ENCODE measurements around the gene IGFN1. TPM values are rescaled to one million over a fixed set of nuclear protein-coding genes. Genes with fewer than 3 reads are reported as not detected.

The IGFN1 gene
- 2.8 TPM for total RNA-seq

DNA sequence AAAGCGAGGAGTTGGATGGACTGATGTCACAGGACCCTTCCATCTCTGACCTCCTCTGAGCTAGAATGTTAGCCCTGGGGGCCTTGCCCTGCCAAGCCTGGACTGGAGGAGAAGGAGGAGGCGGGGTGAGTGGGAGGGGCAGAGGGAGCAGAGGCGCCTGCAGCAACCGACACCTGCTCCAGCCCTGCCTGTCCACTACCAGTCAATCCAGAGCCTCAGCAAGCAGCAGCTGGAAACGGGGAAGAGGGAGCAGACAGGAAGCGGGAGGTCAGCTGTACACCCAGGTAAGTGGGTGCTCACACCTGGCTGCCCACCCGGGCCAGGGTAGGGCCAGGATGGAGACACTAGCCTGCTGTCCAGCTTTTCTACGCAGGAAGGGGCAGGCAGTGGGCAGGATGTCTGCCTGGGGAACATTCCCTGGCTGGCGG, at the start of gene IGFN1:
Gene IGFN1 (plus strand): TSS at position 201 of the 428 bp plus-strand sequence. CDS start 2,470 bp downstream, outside the sequence.

DNA sequence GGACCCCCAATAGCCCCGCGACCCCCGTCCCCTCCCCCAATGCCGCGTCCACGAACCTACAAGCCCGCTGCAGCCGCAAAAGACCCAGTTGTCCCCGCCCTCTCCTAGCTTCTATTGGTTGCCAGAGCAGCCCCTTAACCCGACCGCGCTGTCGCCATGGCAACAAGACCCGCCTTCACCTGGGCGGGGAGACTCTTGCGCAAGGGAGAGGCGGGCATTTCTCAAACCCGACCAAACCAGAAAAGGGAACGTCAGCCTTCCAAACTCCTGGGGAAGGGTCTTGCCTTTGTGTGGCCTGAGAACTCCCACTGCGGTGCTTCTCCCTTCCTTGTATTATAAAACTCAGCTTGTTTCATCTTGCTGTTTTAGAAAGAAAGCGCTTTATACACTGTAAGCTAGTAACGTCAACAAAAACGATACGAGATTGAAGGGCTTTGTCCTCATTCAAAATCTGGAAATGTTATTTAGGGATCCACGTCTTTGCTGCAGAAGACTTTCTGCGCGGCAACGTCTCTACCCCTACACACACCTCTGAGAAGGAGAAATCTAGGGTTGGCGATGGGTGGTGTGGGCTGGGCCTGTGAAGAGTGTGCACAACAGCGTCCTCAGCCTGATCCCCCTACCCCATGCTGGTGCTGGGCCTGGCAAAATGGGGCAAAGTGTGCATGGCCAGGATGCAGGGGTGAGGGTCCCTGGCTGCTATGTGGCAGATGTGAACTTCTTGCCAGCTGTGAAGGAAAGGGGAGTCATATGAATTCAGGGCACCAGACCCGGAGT, 36.0 kb upstream of the IGFN1 start, which contains the start of gene TMEM9:
Gene TMEM9 (minus strand): TSS at position 86 of the 777 bp plus-strand sequence. CDS start 551 bp downstream, outside the sequence.

Other genes with a start within 250 kb of the IGFN1 start
- 3.2 TPM for gene KIF21B, start 167.1 kb upstream of the IGFN1 start, total RNA-seq
- gene CACNA1S, start 78.4 kb upstream of the IGFN1 start, total RNA-seq = 16.5 TPM
- not detected for gene ASCL5, start 63.6 kb upstream of the IGFN1 start, total RNA-seq
- 97.6 TPM for gene TMEM9, start 36.4 kb upstream of the IGFN1 start, total RNA-seq
- gene PKP1, start 92.7 kb downstream of the IGFN1 start, total RNA-seq = 0.64 TPM
- gene TNNT2, start 186.9 kb downstream of the IGFN1 start, total RNA-seq = 7.4 TPM
- gene LAD1, start 208.5 kb downstream of the IGFN1 start, total RNA-seq = 17.6 TPM
- gene TNNI1, start 230.9 kb downstream of the IGFN1 start, total RNA-seq = 144 TPM